ENCODE measurements around the gene FBL.
"Not testable (repeated sequence)": the region's sequence is repeated elsewhere in the genome, so short reads cannot be mapped to it uniquely, and the experiment has no call there.

The FBL gene

DNA sequence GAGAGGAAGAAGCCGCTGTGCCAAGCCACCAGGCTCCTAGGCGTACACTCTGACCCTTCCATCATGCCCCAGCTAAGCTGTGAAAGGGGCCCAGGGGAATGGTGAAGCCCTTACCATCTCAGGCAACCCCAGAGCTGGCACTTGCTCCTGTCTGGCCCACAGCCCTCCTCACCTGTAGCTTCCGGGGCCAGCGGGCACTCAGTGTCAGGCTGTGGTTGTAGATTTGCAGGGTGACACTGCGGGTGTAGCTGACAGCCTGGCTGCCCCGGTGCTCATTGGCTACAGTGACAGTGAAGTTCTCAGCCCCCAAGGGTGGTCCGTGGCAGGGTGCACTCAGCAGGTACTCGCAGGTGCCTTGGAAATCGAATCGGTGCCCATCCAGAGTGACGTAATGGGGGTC is 30.3 kb upstream of the FBL start:
- DNase-seq (ENCODE audit: low spot score): not testable (repeated sequence)

DNA sequence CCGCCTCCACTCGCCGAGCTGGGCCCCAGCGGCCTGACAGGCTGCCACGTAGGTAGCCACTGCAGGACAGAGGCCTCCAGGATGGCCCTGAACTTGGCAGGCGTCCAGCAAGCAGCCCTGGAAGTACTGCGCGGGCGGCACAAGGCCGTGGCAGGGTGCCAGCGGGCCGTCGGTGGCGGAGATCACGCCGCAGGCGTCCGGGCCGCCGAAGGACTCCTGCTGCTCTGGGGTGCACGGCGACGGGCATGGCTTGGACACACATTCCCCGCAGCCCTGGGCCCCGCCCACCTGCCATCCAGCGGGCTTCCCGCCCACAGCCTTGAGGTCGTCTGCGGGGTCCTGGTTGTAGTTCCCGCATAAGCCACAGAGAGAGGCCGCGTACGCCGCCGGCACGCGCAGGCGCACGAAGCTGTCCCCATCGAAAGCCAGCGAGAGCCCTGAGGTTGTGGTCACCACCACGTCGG is 29.3 kb upstream of the FBL start:
- DNase-seq (ENCODE audit: low spot score): not testable (repeated sequence)

DNA sequence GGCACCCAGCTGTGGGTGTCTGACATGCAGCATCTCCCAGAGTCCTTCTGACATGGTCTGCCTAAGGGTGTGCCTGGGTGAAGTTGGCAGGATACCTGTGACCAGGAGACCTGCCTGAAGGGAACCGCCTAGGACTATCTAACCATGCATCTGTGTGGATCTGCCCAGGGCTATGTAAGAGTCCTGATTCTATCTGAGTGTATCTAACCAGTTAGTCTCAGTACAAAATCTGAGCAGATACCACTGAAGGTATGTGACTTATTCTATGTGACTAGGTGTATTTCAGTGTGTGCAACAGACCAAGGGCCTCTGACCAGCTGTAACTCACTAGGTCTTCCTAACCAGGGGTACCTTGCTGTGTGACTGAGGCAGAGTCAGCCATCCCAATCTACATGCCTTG is 28.2 kb upstream of the FBL start:
- DNase-seq (ENCODE audit: low spot score): no peak

DNA sequence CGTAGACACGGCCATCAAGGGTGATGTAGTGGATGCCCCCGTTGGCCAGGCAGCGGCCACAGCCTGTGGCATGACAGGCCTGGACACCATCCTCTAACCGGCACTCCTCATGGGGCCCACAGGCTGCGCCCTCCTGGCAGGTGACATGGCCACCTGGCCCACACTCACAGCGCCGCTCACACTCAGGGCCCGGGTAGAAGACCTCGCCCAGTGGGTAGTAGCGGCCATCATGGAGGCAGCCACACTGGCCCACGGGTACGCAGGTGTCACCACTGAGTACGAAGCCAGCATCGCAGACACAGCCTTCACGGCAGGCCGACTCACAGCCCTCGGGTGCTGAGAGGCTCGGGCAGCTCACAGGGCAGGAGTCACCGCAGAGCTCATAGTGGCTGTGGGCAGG is 27.2 kb upstream of the FBL start:
- no peak for DNase-seq (ENCODE audit: low spot score)

DNA sequence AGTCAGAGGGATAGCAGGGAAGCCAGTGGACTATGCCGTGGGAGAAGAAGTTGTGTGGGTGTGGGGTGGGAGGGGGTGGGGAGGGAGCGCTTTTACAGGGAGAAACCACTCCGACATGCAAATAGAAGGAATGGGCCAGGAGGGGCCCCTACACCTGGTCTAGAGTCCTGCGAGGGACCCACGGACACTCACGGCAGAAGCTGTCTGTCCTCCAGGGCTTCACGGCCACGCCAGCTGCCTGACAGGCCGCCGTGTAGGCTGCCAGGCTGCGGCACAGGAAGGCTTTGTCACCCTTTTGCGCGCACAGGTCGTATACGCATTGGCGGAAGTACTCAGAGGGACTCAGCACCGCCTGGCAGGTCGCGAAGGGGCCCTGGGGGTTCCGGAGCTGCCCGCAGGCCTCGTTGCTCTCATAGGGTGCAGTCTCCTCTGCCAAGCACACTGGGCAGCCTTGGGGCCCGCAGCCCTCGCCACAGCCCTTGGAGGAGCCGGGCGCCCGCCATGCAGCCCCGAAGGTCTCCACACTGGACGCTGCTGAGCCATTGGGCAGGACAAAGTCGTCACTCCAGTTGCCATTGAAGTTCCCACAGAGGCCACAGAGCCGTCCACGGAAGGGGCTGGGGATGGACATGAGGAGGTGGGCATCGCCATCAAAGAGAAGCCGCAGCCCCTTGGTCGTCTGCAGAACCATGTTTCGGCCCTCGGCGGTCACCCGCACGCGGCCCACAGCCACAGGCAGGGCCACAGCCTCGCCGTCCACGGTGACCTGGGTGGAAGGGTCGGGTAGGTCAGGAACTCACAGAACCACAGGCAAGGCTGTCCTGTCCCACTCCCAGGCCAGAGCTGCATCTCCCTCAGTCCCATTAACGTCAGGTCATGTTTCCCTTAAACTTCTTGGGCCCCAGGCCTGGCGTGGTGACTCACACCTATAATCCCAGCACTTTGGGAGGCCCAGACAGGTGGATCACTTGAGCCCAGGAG is 26.0 kb upstream of the FBL start:
- DNase-seq (ENCODE audit: low spot score): no peak

DNA sequence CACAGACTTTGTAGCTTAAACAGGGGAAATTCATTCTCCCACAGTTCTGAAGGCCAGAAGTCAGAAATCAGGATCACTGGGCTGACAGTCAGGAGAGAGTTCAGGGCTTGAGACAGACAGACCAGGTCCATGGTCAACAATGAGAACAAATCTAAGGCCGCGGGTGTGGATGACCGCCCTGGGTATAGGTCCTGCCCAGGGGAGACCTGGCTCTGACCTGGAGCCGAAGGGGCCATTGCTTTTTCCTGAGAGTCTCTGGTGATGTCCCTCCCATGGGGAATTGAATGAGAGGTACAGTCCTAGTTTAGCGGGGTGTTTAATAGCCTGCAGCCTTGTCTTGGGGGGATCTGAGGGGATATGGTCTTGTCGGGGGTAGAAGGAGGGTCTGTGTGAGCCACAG is 25.2 kb upstream of the FBL start:
- DNase-seq (ENCODE audit: low spot score): no peak

DNA sequence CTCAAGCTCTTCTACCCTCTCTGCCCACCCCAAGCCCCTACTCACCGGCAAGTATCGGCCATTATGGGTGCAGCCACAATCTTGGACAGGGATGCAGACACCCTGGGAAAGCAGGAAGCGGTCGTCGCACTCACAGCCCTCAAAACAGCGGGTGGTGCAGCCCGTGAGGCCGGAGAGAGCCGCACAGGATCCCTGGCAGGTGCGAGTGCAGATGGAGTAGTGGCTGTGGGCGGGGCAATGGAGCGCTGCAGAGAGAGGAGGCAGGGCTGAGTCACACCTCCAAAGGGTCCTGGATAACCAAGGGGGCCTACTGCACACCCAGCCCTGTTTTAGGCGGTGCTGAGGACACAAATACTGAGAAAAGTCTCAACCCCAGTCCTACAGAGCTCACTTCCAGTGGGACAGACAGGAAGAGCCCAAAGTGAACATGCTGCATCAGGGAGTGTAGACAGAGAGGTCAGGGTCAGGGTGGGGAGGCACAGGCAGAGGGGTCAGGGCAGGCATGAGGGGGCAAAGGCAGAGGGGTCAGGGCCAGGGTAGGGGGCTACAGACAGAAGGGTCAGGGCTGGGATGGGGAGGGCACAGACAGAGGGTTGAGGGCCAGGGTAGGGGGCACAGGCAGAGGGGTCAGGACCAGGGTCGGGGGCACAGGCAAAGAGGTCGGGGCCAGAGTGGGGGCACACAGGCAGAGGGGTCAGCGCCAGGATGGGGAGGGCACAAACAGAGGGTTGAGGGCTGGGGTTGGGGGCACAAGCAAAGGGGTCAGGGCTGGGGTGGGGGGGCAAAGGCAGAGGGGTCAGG is 24.2 kb upstream of the FBL start:
- no peak for DNase-seq (ENCODE audit: low spot score)

DNA sequence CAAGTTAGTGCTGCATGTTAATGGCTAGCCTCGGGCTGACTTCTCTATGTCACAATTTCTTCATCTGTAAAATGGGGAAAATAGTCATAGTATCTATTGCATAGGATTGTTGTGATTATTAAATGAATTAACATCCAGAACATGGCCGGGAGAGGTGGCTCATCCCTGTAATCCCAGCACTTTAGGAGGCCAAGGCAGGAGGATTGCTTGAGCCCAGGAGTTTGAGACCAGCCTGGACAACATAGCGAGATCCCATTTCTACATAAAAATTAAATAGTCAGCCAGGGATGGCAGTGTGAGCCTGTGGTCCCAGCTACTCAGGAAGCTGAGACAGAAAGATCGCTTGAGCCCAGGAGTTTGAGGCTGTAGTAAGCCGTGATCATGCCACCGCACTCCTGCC is 21.8 kb upstream of the FBL start:
- DNase-seq (ENCODE audit: low spot score): no peak

DNA sequence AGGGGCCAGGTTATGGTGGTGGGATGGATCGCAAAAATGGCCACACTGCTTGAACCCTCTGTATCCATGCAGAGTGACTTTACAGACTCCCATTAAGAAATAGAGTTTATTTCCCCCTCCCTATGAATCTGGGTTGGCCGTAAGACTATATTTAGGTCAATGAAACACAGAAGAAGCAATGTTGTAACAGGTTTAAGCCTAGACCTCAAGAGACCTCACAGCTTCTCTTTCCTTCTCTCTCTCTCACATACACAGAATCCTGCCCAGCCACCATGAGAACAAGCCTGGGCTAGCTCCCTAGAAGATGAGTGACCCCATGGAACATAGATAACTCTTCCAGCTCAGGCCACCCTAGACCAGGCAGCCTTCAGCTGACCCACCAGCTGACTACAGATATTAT is 21.0 kb upstream of the FBL start:
- no peak for DNase-seq (ENCODE audit: low spot score)

DNA sequence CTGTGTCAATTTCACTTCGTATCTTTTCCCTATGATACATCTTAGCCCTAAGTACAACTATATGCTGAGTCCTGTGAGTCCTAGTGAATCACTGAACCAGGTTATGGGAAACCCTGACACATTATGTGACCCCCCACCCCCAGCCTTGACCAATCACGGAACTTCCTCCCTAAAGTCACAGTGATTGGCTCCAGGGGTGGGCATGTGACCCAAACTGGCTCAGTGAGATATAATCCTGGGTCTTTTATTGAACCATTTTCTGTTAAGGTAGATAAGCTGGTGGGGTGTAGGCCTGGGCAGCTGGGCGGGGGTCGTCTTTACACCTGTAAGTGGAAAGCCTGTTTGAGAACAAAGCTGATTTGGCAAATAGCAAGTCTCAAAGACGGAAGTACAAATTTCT is 19.8 kb upstream of the FBL start:
- no peak for DNase-seq (ENCODE audit: low spot score)

DNA sequence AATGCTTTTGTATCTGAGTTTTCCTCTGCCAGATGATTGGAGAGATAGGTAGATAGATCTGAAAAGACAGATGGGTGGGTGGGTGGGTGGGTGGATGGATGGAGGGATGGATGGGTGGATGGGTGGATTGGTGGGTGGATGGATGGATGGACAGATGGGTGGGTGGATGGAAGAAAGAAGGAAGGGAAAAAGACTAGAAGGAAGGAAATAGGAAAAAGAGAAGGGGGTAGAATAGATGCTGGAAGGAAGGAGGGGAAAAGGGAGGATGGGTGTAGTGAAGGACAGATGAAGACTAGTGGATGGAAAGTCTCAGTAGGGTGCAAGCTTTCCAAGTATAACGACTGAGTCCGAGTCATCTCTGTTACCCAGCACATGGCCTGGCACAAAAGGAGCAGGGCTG is 19.0 kb upstream of the FBL start:
- DNase-seq (ENCODE audit: low spot score): no peak

DNA sequence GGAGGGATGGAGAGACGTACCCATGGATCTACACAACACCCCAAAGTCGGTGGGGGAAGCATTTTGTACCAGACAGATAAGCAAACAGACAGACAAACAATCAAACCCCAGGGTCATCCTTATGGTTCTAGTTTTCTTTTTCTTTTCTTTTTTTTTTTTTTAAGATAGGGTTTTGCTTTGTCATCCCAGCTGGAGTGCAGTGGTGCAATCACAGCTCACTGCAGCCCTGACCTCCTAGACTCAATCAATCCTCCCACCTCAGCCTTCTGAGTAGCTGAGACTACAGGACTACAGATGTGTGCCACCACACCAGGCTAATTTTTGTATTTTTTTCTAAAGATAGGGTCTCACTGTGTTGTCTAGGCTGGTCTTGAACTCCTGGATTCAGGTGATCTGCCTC is 17.9 kb upstream of the FBL start:
- DNase-seq (ENCODE audit: low spot score): no peak

DNA sequence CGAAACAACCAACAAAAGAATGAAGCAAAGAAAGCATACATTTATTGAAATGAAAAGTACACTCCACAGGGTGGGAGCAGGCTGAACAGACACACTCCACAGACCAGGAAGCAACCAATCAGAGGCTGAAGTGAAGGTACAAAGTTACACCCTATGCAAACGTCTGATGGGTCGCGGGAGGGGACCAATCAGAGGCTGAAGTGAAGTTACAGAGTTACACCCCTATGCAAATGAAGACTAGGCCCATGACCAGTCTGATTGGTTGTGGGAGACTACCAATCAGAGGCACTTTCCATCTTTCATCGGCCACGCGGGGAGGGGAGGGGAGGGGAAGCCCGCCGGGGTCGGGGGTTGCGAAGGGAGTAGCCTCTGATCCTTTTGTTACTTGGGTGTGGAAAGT is 12.4 kb upstream of the FBL start:
- no peak for DNase-seq (ENCODE audit: low spot score)

DNA sequence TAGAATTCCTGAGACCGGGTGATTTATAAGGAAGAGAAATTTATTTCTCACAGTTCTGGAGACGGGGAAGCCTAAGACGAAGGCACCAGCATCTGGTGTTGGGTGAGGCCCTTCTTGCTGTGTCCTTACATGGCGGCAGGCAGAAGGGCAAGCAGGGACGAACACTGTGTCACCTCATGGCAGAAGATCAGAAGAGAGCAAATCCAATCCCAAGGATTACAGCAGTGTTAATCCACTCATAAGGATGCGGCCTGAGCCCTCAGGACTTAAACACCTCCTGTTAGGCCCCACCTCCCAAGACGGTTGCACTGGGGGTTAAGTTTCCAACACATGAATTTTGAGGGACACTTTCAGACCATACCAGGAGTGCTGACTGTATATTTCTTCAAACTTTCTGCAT is 6.7 kb upstream of the FBL start:
- DNase-seq (ENCODE audit: low spot score): no peak

DNA sequence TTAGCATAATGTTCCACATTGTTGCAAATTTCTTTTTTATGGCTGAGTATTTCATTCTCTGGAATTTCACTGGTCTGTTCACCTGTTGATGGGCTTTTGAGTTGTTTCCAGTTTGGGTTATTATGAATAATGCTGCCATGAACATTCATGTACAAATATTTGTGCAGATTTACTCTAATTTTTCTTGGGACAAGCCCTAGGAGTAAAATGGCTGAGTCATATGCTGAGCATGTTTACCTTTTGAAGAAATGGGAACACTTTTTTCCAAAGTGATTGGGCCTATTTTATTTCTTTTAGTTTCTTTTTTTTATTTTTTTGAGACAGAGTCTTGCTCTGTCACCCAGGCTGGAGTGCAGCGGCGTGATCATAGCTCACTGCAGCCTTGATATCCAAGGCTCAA is 4.7 kb upstream of the FBL start:
- DNase-seq (ENCODE audit: low spot score): no peak

DNA sequence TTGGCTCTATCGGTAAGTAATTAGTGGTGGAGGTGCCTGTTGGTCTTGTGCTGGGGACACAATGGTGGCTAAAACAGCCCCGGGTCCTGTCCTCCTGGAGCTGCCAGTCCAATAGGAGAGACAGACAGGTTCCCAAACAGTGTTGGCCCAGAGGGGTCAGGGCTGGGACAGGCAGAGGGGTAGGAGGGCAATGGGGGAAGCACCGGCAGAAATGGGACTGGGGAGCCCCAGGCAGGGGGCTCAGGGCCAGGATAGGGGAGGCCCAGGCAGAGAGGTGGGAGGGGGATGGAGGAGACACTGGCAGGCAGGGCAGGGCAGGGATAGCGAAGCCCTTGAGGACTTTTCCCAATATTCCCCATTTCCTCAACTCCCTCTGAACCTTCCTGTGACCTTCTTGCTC is 2.2 kb upstream of the FBL start:
- no peak for DNase-seq (ENCODE audit: low spot score)

DNA sequence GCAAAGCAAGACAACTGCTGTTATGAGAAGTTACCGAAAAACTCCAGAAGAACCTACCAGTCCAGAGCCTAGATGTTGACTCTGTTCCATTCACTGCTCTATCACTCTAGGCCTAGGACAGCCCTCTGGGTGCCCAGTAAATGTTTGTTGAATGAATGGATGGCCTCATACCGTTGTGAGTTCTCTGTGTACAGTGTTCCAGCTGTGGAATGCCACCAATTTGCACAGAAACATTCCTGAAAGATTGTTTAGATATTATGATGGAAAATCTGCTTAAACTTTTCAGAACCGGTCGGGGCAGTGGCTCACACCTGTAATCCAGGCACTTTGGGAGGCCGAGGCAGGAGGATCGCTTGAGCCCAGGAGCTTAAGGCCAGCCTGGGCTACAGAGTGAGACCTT is 1.3 kb upstream of the FBL start:
- no peak for DNase-seq (ENCODE audit: low spot score)

DNA sequence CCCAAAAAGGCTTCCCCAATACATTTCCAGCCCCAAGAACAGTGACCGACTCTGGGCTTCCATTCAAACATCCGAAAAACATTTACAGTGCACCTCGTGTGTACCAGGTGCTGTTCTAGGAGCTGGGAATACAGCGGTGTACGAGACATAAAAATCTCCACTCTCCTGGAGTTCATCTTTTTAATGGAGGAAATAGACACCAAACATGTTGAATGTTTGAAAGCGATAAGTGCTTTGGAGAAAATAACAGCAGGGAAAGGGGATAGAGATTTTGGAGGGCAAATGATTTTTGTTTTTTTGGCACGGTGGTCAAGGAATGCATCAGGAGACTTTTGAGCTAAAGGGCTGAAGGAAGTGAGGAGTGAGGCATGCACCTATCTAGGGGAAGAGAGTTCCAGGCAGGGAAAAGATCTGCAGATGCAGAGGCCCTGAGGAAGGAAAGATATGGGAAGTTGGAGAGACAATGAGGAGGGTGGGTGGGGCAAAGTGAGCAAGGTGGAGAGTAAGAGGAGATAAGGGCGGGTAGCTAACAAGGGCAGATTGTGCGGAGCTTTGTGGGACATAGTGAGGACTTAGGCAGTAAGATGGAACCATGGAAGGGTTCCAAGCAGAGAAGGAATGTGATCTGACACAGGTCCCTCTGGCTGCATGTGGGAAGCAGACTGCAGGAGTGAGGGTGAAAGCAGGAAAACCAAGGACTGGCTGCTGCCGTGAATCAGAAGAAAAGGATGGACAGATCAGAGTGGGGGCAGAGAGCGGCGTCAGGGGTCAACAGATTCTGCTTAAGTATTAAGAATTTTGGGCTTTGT is 703 bp upstream of the FBL start:
- no peak for DNase-seq (ENCODE audit: low spot score)

DNA sequence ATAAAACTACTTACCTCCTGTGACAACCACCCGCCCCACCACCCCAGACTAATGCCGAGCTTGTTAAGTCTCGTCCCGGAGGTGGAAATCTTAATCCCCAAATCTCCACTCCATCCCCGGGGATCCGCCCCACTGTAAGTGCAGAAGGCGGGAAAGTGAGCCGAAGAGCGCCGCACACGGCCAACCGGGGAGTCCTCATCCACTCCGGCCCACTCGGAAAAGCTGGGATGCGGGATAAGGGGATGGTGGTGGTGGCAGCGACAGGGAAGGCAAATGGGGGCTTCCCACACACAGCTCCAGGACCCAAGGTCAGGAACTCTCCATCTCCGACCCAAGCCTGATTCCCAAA is 621 bp downstream of the FBL start:
- peak; percentile 61 for DNase-seq (ENCODE audit: low spot score)

DNA sequence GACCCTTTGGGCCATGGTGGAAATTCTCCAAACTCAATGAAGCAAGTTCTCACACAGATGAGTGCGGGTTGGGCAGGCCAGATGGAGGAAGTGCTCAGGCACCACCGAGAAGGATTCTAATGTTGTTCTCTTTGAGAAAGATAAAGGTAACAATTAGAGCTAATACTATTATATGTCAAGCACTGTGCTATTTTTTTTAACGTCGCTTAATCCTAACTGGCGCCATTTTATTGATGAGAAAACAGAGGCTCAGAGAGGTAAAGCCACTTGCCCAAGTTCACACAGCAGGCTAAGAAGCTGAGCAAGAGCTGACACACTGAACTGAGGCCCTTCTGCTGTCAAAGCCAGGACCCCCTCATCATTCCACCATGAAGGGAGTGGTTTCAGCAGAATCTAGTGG is 1.0 kb downstream of the FBL start:
- DNase-seq (ENCODE audit: low spot score): no peak

DNA sequence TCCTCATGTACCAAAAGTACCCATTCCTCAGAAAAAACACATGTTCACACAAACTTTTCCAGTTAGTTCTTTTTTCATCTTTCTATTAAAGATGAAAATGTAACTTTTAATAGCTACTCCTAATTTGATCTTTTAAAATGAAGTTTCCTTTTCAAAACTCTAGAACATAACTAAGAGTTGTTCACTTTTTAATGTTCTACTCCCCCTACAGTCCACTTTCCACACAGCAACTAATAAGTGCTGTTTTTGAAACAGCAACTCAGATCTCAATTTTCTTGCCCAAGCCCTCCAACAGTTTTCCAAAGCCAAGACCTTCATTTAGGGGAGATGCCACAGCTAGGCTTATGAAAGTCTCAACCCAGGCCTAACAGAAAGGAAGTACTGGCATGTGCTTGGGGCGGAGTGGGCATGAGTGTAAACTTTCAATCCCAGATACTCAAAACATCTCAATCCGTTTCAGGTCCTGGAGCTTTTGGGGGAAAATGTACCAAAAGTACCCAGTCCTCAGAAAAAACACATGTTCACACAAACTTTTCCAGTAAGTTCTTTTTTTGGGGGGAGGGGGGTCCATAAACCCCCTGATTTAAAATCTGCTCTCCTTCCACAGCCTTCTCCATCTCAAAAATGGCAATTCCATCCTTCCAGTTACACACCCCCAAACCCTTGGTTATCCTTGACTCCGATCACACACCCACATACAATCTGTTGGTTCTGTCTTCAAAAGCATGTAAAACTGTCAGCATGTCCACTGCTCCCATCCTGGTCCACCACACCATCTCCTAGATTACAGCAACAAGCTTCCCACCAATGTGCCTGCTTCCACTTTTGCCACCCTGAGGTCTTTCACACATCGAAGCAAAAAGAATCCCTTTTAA is 2.0 kb downstream of the FBL start:
- peak; percentile 47 for DNase-seq (ENCODE audit: low spot score)
